ENCODE results near the gene ALDOC. TPM values are rescaled to one million over a fixed set of nuclear protein-coding genes. Genes with fewer than 3 reads are reported as not detected.

ALDOC gene
- polyA plus RNA-seq, 1 donor (not counting 4 experiments of a cell fraction or from before 2014, with no cell fraction given), result 32.5 TPM

GRCh38 chr17:28613931-28614381 is 37.3 kb upstream of the ALDOC start, which contains the start of gene RSKR:
TSS of gene RSKR (minus strand) at chr17:28614185. CDS start at chr17:28614161, 24 bp downstream.
- no peak for TF ChIP-seq EZH2 (IDR thresholded peaks at IDR 0.05; ENCODE audit: low read length)
- TF ChIP-seq CTCF (optimal IDR thresholded peaks at IDR 0.05 in 1 of 3, IDR thresholded peaks at IDR 0.05 in 1 of 3, conservative IDR thresholded peaks at IDR 0.05 in 1 of 3; ENCODE audit: extremely low read depth in 1 of 3, insufficient read depth in 2 of 3, low read length in 3 of 3), result no peak
- Histone ChIP-seq H3K36me3 (ENCODE audit: control insufficient read depth in 2 of 2, extremely low read depth in 1 of 2, insufficient read depth in 2 of 2, low read length in 2 of 2) (peaks cover 47 to 51% of the 10 kb centered on the region in 2 experiments), H3K4me1 (ENCODE audit: control insufficient read depth, extremely low read depth, insufficient read depth, low read length) (no peaks in the 10 kb centered on the region), H3K4me2 (ENCODE audit: control insufficient read depth, extremely low read depth, insufficient read depth, low read depth, low read length) (no peak within 1 kb of the TSS), H4K20me1 (ENCODE audit: control insufficient read depth, extremely low read depth, insufficient read depth, low read length) (no peaks in the 10 kb centered on the region), H3K4me3 (ENCODE audit: control insufficient read depth in 2 of 3, extremely low read depth in 1 of 3, insufficient read depth in 2 of 3, low read depth in 1 of 3, low read length in 3 of 3) (no peak within 1 kb of the TSS), H3K9me3 (ENCODE audit: control insufficient read depth, low read depth, low read length) (no peaks in the 10 kb centered on the region), H3K27me3 (ENCODE audit: control insufficient read depth, extremely low read depth, insufficient read depth, low read length) (no peaks in the 10 kb centered on the region), H3K27ac (ENCODE audit: control insufficient read depth, insufficient read depth, low read length) (no peak within 1 kb of the TSS), H3K79me2 (ENCODE audit: control insufficient read depth, insufficient read depth, low read length) (no peaks in the 10 kb centered on the region), H2AFZ (ENCODE audit: control insufficient read depth, low read length) (no peak within 1 kb of the TSS), H3K9ac (ENCODE audit: control insufficient read depth, extremely low read depth, insufficient read depth, low read length) (no peak within 1 kb of the TSS), H3K9me1 (ENCODE audit: control insufficient read depth, extremely low read depth, insufficient read depth, low read length) (no peaks in the 10 kb centered on the region)
- DNase-seq (ENCODE audit: low read depth, low spot score), result no peak
- FAIRE-seq, result no peak
- dilution Hi-C loops (cut with MboI; ENCODE audit: extremely low pct_ligation_motif_present, low sequenced_read_pairs), result no loop called here

DNA sequence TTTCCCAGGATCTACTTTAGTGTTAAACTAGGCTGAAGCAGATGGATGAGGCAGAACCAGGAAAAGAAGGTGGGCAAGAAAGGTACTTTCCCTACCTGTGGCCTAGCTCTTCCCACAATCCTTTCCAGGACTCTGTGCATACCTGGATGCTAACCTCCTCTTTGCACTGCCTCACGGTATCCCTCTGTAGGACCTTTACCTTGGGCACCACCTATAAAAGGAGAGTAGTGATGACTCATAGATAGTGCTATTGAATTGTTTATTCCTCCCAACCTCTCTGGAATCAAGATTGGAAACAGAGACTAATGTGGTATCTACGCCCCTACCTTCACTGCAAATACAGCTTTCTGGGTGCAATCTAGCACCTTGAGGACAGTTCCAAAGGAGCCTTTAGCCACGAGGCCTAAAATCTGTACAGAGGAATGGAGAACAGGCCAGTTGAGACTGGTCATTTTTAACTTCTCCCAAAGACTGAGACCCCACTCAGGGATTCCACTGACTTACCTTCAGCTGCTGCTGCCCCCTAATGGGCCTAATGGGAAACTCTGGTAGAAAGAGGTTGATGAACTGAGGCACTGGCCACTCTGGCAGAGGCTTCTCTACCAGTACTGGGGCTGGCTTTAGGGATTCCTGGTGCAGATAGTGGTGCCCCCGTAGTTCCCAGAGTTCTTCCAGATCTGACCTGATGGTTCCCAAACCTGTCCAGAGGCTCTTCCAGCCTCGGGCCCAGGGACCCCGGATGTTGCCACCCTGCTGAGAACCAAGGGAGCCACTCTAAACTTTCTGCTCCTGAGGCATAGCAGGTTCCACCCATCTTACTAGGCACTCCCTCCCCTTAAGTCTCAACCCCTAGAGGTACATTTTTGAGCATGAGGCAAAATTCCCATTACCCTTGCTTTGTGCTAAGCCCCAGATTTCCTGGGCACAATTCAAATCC is 36.5 kb upstream of the ALDOC start:
- Histone ChIP-seq H3K4me3 (ENCODE audit: control insufficient read depth in 2 of 3, extremely low read depth in 1 of 3, insufficient read depth in 2 of 3, low read depth in 1 of 3, low read length in 3 of 3) (no peak overlapping the region), H3K36me3 (ENCODE audit: control insufficient read depth in 2 of 2, extremely low read depth in 1 of 2, insufficient read depth in 2 of 2, low read length in 2 of 2) (peaks cover 42 to 48% of the 10 kb centered on the region in 2 experiments), H3K9me1 (ENCODE audit: control insufficient read depth, extremely low read depth, insufficient read depth, low read length) (no peaks in the 10 kb centered on the region), H4K20me1 (ENCODE audit: control insufficient read depth, extremely low read depth, insufficient read depth, low read length) (no peaks in the 10 kb centered on the region), H3K27ac (ENCODE audit: control insufficient read depth, insufficient read depth, low read length) (no peak overlapping the region), H3K79me2 (ENCODE audit: control insufficient read depth, insufficient read depth, low read length) (no peaks in the 10 kb centered on the region), H3K4me1 (ENCODE audit: control insufficient read depth, extremely low read depth, insufficient read depth, low read length) (no peaks in the 10 kb centered on the region), H3K9me3 (ENCODE audit: control insufficient read depth, low read depth, low read length) (no peaks in the 10 kb centered on the region), H3K4me2 (ENCODE audit: control insufficient read depth, extremely low read depth, insufficient read depth, low read depth, low read length) (no peak overlapping the region), H3K9ac (ENCODE audit: control insufficient read depth, extremely low read depth, insufficient read depth, low read length) (no peak overlapping the region), H2AFZ (ENCODE audit: control insufficient read depth, low read length) (no peak overlapping the region), H3K27me3 (ENCODE audit: control insufficient read depth, extremely low read depth, insufficient read depth, low read length) (no peaks in the 10 kb centered on the region)
- TF ChIP-seq EZH2 (IDR thresholded peaks at IDR 0.05; ENCODE audit: low read length), result no peak
- peak; percentile 51 to 60 (median 54) for TF ChIP-seq CTCF (optimal IDR thresholded peaks at IDR 0.05 in 1 of 3, IDR thresholded peaks at IDR 0.05 in 1 of 3, conservative IDR thresholded peaks at IDR 0.05 in 1 of 3; ENCODE audit: extremely low read depth in 1 of 3, insufficient read depth in 2 of 3, low read length in 3 of 3)
- DNase-seq (ENCODE audit: low read depth, low spot score), result no peak
- dilution Hi-C loops (cut with MboI; ENCODE audit: extremely low pct_ligation_motif_present, low sequenced_read_pairs), result no loop called here
- FAIRE-seq, result no peak
